ENCODE results near the gene THAP12. TPM values are rescaled to one million over a fixed set of nuclear protein-coding genes. Genes with fewer than 3 reads are reported as not detected.

The THAP12 gene
- total RNA-seq, 1 donor from 2014 or later = 36.8 TPM

Other genes with a start within 250 kb of the THAP12 start
- 3.2 and 4.1 TPM in 2 replicates for gene WNT11, start 174.6 kb downstream of the THAP12 start, total RNA-seq
- gene GVQW3, start 191 bp upstream of the THAP12 start, total RNA-seq = 3.8 and 4.2 TPM in 2 replicates
- gene EMSY, start 63.9 kb upstream of the THAP12 start, total RNA-seq = 23.8 and 24.1 TPM in 2 replicates

Measured in osteocyte (in vitro differentiated cells).